ENCODE data around the gene GBP2.
"Not testable (repeated sequence)": the region's sequence is repeated elsewhere in the genome, so short reads cannot be mapped to it uniquely, and the experiment has no call there.

GBP2 gene, protein sequence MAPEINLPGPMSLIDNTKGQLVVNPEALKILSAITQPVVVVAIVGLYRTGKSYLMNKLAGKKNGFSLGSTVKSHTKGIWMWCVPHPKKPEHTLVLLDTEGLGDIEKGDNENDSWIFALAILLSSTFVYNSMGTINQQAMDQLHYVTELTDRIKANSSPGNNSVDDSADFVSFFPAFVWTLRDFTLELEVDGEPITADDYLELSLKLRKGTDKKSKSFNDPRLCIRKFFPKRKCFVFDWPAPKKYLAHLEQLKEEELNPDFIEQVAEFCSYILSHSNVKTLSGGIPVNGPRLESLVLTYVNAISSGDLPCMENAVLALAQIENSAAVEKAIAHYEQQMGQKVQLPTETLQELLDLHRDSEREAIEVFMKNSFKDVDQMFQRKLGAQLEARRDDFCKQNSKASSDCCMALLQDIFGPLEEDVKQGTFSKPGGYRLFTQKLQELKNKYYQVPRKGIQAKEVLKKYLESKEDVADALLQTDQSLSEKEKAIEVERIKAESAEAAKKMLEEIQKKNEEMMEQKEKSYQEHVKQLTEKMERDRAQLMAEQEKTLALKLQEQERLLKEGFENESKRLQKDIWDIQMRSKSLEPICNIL

DNA sequence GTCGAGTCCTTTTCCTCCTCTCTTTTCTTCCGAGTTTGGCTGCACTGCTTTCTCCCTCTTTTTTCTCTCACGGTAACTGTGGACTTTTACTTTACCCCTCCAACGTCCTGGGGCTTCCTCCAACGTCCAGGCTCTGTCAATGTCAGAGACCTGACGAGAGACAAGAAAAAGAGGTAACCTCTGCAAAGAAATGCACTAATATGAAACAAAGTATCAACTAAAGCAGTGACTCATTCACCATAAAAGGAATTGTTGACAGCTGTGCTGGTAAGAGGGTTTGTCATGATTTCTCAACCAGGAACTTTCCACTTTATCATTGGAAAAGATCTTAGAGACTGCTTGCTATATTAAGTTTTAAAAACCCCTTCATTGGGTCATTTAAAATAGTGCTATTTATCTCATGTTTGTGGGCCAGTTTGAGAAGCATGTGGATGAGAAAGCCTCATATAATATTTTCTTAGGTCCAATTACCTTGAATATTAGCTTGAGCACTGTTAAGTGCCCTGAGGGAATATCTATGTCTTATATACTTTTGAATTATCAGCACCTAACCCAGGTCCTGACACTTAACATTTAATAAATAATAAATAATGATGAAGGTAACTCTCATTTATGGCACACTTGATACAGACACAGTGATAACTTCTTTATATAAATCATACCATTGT, at the start of gene GBP2:
GBP2 (minus strand) TSS at position 202 of the 668 bp plus-strand sequence. CDS start 4,148 bp downstream, outside the sequence.
- no peak for DNase-seq

DNA sequence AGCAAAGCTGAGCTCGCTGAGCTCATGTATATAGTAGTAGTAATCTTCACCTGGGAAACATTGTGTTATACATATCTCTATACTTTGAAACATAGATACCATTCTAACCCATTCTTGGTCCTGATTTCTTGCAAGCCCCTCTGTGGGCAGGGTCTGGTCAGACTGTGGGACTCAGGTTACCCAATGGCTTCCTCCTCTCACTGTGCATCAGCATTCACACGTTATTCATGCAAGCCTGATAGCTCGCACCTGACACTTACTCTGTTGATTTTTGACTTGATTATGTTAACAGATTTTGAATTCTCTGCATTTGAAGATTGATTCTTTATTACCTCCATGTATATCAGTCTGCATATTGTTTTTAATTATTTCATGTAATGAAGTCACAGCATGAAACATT, 48.6 kb upstream of the GBP2 start:
- DNase-seq = no peak

DNA sequence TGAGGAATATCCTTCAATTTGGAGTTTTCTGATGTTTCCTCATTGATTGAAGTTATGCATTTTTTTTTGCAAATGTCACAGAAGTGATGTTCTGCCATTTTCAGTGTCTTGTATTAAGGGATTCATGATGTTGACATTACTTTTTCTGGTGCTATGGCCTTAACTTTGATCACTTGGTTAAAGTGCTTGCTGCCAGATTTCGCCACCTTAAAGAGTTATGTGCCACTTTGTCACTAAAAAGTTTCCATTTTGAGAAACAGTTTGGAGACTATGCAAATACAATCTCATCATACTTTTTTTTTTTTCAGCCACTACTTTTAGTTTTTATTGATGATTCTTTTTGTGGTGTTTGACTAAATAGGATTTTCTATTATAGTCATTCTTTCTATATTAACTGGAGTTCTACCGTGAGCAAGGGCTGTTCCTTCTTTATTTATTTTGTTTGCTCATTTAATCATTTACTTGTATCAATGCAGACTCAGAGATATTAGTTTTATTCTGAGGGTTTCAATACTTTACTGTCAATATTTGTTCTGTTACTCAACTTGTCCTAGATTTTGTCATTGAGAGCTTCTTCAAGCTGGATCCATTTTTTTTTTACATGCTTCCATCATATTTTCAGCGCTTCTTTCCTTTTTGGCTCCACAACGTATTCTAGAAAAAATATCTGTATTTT, 46.7 kb upstream of the GBP2 start:
- no peak for DNase-seq

DNA sequence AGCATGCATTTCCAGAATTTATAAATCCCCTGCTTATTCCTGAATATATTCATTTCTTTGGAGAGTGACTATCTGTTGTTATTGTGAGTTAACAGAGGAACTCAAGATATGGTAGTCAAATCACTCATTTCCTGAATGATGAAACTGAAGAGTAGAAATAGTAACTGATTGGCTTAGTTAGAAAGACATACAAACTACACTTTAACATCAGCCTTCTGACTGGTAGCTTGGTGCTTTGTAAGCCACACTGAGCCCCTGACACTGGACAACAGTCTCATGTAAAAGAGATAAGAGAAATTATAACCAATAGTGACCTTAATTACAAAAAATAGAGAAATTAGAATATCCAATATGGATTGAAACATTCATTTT, 45.1 kb upstream of the GBP2 start:
- DNase-seq = no peak

DNA sequence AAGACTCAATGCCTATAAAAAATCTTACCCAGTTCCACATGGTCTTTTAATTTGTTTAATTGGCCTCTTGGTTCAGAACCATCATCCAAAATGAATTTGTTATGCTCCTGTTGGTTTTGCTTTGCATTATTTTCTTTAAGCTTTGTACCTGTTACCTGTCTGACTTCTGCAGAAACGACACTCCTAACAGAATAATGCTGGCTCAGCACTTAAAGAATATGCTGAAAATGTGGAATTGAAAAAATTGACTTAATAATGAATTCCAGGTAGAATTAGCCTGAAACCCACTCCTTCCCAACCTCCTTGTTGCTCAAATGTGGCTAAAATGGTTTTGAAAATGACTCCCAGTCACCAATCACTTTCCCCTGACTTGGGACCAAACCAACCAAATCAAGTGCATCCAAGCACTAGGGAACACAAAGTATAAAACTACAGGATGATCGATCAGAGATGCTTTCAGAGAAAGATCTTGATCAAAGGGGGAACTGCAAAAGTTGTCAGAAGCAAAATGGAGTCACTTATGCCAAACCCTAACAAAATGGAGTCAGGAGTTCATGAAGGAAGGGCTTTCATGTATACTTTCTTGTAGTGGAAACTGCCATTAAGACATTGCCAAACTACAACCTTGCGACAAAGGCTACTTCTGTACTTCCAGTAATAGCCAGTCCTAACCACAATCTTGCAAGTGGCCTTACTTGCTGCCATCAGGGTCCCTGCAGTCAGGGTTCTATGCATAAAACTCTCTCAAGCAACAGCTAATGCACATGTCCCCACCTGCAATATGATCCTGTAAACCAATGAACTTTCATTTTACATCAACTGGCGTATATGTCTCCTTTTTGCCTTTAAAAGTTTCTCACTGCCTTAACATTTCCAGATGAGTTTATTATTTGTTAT, 44.5 kb upstream of the GBP2 start:
- no peak for DNase-seq

DNA sequence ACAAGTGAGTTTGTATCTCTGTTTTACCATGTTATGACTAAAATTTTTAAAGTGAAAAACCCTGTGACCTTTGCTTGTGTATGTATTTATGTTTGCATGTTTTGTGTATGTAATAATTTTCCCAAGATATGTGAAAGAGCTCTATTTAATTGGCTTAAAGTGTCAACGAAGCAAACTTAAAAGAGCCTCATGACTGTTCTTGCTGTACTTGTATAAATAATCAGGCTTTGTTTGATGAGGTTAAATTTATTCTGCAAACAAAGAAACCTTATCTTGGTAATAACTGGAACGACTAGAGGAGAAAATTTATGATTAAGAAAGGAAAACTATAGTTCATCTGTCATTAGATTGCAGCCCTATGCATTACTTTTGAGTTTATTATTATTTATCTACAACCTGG, 43.3 kb upstream of the GBP2 start:
- no peak for DNase-seq

DNA sequence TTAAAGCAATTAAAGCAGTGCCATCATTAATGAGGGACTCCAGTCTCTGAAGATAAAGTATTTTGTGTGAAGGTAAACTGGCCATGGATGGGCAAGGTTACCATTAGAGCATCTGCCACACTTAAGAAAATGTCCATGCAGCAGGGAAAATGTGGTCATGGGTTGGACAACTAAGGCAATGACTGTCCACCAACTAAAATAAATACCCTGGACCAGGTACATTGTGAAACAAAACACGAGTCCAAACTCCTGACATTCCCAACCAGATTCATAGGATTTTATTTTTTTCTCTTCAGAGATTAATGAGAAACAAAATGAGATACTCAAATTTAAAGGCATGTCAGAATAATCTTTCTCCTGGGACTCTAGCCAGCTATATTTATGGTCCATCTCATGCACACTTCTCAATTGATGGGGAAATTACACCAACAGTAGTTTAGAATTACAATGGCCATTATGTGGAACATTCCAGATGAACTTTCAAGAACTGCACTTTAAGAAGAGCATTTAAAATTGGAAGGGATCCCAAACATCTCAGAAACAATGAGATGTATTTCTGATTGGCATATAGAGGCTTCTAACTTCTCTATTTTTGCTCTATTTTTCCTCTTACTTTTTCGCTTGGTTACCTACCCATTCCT, 41.8 kb upstream of the GBP2 start:
- no peak for DNase-seq

DNA sequence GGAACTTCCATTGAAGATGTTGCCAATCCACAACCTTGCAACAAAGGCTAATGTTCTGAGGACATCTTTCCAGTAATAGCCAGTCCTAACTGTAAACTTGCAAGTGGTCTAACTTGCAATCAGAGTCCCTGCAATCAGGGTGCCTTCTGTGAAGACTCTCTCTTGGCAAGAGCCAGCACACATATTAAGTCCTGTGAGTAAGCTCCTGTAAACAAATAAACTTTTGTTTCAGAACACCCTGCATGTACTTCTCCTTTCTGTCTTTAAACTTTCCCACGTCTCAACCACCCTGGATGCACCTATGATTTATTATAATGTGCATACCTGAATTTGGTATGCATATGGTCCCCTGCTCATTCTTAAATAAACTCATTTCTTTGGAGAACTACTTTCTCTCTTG, 40.8 kb upstream of the GBP2 start:
- DNase-seq = no peak

DNA sequence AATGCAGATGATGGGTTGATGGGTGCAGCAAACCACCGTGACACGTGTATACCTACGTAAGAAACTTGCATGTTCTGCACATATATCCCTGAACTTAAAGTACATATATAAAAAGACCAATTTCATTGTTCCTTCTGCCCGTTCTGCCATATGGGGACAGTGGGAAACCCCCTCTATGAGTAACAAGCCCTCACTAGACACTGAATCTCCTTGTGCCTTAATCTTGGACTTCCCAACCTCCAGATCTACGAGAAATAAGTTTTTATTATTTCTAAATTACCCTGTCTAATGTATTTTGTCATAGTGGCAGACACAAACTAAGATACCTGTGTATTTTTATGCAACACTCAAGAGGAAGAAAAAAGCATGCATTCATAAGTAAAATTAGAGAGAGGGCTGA, 39.9 kb upstream of the GBP2 start:
- no peak for DNase-seq

DNA sequence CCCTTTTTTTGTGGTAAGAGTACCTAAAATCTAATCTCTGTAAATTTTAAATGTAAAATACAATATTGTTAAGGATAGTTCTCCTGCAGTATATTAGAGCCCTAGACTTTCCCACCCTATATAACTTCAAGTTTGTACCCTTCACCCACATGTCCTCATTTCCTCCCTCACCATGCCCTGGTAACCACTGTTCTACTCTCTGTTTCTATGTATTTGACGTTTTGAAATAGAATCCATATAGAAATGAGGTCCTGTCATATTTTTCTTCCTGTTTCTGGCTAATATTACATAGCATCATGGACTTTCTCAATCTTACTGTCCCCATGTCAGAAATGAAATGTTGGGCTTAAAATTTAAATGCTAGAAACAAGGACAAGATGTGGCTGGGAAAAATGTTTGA, 25.1 kb upstream of the GBP2 start:
- no peak for DNase-seq

DNA sequence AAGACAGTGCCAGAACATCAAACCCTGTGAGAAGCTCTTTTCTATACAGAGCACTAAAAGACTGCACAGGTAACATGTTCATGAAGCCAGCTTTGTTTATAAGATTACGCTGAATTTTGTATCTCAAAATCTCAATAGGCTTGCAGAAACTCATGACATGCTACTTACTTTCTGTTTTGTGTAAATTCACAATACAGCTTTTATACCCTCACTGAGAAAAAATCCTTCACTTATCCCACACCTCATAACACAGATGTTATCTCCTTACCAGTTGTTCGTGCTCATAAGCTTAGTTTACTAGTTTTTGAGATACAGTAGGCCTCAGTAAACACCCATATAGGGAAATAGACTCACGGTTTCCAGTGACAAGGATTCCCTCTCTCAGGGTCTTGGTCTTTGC, 24.1 kb upstream of the GBP2 start:
- no peak for DNase-seq

DNA sequence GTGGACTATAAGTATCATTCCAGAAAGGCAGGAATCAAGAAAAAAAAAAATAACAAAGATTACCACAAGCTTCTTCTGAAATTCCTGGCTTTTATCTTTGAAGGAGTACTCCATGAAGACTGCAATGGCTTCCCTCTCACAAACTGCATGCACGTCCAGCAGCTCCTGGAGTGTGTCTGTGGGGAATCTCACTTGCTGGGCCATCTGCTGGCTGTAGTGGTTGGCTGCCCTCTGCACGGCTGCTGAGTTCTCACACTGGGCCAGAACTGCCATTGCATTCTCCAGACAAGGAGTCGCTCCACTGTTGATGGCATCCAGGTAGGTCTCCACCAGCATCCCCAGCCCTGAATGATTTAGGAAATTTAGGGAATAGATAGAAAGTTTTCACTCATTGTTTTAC, 23.3 kb upstream of the GBP2 start:
- DNase-seq = no peak

DNA sequence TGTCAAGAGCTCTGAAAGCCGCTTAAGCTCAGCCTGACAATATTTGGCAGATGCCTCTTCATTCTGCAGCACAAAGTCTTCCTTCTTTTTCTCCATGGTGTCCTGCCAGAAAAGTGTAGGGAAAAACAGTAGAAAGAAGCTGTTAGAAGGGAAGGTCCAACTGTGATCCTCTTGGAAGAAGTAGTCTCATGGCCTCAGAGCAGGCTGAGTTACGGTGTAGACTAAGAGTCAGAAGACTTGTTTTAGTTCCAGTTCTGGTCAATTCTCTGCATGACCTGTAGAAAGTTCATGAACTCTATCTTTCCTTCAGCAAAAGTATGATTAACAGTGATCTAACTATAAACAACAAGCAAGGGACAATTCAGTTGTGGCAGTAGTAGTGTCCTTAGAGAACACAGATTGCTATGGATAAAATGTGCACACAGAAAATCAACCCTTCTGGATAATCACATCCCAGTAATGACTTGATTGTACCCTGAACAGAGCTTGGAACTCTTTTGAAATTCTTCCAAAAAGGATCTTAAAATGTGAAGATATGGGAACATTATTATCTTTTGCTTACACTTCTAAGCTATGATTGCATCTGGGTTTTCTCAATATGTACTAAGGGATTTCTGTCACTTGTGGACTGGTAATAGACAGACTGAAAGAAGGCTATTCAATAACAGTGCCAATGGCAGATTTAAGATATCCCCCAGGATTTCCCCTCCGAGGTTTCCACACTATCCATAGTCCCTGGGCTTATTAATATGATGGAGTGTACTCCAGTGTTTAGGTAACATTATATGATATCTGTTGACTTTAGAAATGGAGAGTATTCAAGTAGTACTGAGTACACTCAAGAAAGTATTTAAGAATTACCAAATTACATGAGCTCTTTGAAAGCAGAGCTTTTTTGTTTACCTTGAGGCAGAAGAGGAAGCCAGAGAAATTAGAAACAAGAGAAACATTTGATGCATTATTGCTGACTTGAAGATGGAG, 22.1 kb upstream of the GBP2 start:
- DNase-seq = no peak

DNA sequence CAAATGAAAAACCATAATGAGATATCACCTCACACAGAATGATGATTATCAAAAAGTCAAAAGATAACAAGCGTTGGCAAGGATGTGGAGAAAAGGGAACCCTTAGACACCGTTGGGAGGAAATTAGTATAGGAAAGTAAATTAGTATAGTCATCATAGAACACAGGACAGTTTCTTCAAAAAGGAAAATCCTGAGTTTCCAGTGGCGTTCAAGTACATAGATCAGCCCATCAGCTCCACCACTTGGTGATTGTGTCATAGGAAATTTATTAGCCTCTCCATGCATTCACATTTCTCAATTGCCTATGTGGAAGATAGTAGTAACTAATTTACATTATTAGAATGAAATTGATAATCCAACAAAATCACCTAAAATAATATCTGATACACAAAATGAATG, 20.8 kb upstream of the GBP2 start:
- DNase-seq = no peak

DNA sequence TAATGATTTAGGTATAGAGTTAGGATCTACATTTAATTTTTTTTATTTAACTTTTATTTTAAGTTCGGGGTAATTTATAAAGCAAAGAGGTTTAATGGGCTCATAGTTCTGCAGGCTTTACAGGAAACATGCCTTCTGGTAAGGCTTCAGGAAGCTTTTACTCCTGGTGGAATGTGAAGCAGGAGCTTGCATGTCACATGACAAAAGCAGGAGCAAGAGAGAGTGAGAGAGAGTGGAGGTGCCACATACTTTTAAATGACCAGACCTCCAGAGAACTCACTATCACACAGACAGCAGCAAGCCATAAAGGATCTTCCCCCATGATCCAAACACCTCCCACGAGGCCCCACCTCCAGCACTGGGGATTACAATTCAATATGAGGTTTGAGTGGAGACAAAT, 17.6 kb upstream of the GBP2 start:
- no peak for DNase-seq

DNA sequence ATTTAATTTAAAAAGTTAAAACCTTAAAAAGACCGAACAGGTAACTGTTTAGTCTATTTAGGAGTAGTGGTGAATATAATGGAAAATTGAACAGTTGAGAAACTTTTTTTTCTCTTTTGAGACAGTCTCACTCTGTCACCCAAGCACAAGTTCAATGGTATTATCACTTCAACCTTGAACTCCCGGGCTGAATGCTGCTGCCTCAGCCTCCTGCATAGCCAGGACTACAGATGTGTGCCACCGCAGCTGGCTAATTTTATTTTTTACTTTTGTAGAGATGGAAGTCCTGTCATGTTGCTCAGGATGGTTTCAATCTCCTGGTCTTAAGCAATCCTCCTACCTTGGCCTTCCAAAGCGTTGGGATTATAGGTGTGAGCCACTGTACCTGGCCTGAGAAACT, 16.2 kb upstream of the GBP2 start:
- no peak for DNase-seq

DNA sequence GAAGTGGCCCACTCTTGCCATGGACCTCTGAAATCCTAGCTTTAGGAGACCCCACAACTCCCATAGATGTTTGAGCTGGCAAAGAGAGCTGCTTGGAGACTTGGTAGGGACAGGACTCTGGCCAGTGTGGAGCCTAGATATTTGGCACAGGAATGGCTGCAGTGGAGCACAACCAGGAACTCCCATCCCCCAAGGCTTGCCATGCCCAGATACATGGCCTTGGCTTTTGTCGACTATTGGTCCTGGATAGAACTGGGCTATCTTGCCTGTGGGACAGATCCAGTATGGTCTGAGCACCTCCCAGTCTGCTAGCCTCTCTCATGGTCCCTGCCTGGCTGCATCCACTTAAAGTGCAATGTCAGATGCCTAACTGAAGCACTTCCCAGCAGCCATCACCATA, 7.8 kb upstream of the GBP2 start:
- no peak for DNase-seq

DNA sequence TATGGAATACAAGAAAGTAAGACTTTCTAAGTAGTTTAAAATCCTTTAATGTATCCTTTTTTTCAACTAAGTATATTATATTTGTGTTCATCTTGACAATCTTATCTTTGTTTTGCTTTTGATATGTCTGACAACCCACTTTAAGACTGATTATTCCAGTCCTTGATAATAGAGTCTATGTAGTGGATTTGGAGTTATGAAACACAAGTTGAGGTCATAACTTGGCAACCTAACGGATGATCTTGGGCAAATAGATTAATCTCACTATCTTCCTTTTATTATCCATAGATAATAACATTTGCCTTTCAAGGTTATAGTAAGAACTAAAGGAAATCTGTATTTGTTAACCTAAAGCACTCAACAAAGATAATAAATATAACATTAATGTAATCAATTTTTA, 4.8 kb upstream of the GBP2 start:
- DNase-seq = no peak

DNA sequence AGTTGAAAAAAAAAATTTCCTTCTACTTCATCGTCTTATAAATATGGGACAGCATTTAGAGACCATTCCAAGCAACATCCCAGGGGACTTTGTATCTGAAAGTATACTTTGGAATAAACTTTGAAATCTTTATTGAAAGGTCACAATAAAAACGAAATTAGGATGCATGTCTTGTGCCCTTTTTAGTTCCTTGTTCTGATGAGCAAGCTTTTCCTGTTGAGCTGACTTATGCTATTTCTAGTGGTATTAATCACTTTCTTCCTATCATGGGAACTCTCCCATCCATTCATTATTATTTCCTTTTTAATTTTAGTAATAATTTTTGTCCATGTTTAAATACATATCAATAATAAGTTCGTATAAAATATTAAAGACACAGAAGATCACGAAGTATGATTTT, 4.0 kb upstream of the GBP2 start:
- DNase-seq = no peak

DNA sequence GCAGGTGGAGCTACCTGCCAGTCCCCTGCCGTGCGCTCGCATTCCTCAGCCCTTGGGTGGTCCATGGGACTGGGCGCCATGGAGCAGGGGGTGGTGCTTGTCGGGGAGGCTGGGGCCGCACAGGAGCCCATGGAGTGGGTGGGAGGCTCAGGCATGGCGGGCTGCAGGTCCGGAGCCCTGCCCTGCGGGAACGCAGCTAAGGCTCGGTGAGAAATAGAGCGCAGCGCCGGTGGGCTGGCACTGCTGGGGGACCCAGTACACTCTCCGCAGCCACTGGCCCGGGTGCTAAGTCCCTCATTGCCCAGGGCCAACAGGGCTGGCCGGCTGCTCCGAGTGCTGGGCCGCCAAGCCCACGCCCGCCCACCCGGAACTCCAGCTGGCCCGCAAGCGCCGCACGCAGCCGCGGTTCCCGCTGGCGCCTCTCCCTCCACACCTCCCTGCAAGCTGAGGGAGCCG, 2.1 kb upstream of the GBP2 start:
- not testable (repeated sequence) for DNase-seq
